GDM1 (cell line): Measurements from ENCODE around the gene PRC1.
A peak's percentile ranks its signal among the peaks of the same experiment; 100 is the strongest.

Source experiments
- DNase-seq: peaks from one replicate; lab custom pipeline; 2025; lab: John Stamatoyannopoulos, UW

The PRC1 gene

DNA sequence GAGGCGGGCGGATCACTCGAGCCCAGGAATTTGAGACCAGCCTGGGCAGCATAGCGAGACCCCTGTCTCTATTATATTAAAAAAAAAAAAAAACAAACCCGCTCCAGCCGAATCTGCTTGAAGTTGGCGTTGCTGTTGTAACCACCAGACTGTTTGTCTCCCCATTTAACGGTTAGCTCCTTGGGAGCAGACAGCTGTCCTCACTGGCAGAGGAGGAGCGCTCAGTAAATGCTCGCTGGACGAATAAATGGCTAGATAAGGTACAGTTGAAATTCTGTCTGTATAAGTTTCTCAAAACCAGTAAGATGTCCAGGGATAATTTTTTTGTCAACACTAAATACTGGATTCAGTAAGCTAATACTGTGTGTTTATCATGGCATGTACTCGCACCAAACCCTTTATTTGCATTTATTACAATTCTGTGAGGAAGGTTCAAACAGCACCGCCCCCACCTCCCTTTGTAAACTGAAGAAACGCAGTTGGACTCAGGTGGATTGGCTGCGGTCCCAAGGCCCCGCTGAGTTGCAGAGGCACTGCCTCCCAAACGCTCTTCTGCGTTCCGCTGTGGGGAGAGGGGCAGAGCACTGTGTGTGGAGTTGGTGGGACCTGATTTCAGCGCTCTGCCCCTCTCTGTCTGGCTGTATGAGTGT is 38.6 kb downstream of the PRC1 start:
- no peak for DNase-seq

DNA sequence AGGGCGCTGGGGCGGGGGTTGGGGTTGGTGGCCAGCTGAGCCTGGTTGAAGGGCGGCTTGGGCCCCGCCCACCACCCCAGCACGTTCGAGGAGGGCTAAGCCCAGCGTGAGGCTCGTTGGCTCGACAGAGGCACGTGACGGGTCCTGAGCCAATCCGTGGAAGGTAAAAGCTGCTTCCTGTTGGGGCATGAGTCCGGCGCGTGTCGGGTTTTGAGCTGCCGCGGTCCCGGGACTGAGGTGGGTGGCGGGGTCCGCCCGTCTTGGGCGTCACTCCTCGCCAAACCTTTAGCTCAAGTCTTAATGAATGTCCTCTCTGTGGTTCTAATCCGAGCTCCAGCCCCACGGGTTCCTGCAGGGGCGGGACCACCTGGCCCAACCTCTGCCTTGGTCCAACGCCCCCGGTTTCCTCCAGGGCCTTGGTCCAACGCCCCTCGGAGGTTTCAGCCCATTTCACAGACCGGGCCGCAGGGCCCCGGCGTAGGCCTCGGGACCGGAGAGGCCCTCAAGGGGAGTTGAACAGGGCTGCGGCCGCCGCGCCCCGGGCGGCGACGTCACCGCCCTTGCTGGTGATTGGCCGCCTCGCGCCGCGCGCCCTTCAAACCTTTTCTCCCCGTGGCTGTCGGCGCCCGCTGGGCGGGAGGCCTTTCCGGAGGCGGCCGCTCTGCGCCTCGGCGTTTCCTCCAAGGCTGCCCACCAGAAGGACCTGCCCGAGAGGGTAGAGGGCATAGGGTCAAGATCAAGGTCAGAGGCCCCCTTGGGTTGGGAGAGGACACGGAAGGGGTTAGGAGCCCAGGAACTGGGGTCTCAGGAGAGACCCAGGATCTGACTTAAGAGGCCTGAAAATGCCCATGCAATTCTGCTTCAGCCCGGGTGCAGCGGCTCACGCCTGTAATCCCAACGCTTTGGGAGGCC is 39.4 kb downstream of the PRC1 start, which contains the start of gene RCCD1:
RCCD1 (plus strand) TSS at position 173 of the 912 bp plus-strand sequence. CDS start 1,851 bp downstream, outside the sequence.
- DNase-seq: peak; percentile 90

DNA sequence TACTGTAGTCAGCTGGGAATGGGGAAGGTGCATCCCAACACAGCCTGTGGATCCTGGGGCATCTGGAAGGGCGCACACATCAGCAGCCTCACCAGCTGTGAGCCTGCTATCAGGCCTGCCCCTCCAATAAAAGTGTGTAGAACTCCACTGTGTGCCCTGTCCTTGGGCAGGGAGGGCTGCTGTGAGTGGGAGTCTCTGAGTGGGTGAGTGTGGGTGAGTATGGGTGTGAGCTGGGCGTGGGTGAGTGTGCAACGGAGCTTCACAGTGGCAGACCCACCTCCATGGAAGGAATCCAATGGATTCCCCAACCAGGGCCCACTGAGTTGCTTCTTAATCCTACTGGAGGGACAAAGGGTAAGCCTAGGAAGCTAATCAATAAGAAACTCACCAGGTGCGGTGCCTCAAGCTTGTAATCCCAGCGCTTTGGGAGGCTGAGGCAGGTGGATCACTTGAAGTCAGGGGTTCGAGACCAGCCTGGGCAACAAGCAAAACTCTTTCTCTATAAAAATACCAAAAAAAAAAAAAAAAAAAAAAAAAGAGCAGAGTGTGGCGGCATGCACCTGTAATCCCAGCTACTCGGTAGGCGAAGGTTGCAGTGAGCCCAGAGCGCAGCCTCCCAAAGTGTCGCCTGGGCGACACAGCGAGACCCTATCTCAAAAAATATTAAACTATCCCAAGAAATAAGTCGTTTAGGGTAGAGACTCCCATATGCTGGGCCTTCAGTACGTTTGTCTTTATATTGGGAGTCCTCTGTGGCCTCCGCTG is 40.2 kb downstream of the PRC1 start:
- DNase-seq: no peak

- no peak for DNase-seq
These were observed 41.2 kb downstream of the PRC1 start for GRCh38 chr15:90952901-90953677.

DNA sequence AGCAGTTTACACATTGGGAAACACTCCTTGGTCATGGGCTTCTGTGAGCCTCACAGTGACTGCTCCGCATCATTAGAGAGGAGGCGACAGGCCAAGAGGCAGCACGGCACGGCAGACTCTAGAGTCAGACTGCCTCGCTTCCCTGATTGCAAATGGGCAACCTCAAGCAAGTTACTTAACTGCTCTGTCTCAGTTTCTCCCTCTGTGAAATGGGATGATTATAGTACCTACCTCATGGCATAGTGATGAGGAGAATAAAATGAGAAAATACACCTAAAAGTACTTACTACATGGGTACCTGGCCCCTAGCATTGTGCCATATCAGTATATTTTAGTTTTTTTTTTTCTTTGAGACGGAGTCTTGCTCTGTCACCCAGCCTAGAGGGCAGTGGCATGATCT is 43.7 kb downstream of the PRC1 start:
- DNase-seq: no peak

- DNase-seq: no peak
These were observed 44.2 kb downstream of the PRC1 start for GRCh38 chr15:90949979-90950675.

DNA sequence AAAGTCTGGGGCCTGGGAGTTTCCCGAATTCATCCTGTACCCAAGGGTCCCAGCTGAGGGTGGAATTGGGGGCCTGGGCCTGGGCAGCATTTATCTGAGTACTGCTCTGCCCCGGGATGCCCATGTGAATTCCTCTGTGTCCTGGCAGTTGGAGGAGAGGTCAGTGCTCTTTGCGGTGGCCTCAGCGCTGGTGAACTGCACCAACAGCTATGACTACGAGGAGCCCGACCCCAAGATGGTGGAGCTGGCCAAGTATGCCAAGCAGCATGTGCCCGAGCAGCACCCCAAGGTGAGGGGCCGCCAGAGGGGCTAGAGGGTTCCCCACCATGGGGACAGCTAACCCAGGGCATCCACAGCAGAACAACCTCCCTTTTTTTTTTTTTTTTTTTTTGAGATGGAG is 45.8 kb downstream of the PRC1 start:
- no peak for DNase-seq

DNA sequence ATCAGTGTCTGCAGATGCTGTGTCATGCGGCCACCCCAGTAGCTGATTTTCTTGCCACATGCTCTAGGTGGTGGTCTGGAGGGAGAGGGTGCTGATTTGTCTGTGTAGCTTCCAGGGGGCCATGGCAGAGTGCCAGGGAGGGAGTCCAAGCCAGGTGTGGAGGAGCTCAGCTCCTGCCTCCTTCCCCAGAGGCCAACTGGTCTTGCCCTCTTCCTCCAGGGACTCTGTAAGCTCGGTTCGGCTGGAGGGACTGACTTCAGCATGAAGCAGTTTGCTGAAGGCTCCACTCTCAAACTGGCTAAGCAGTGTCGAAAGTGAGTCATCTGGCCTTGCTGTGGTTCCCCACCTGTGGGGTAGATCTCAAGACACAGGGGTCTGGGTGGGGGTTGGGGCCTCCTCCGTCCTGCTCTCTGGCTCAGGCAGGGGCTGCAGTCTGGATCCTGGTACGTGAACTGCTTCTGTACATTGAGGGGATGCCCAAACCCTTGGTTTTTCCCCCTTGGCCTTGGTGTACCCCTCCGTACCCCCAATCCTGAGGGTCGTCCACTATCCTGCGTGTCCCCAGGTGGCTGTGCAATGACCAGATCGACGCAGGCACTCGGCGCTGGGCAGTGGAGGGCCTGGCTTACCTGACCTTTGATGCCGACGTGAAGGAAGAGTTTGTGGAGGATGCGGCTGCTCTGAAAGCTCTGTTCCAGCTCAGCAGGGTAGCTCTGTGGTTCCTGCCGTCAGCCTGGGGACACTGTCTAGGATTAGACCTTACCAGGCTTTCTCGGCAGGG is 46.6 kb downstream of the PRC1 start:
- DNase-seq: no peak

GRCh38 chr15:90946941-90947576 is 47.3 kb downstream of the PRC1 start:
- no peak for DNase-seq

- DNase-seq: no peak
These were observed 47.8 kb downstream of the PRC1 start for GRCh38 chr15:90946538-90946937.

GRCh38 chr15:90945091-90945490 is 49.2 kb downstream of the PRC1 start:
- no peak for DNase-seq

GRCh38 chr15:90942354-90943120 is 51.8 kb downstream of the PRC1 start:
- DNase-seq: no peak

DNA sequence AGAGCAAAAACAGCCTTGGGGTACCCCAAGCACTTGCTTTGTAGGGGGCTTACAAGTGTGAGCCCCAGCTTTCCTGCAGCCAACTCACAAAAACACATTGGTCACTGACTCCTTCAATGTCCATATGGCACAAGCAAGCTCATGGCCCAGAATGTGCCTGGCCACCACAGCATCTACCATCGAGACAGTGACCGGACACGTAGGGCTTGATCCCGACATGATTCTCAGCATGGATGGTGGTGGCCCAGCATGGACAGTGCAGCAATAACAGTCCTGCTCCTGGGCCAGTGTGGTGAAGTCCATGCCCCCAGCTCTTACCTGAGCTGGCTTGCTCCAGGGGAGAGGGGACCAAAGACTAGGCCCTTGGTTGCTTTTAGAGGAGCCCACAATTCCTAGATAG is 53.3 kb downstream of the PRC1 start:
- no peak for DNase-seq

DNA sequence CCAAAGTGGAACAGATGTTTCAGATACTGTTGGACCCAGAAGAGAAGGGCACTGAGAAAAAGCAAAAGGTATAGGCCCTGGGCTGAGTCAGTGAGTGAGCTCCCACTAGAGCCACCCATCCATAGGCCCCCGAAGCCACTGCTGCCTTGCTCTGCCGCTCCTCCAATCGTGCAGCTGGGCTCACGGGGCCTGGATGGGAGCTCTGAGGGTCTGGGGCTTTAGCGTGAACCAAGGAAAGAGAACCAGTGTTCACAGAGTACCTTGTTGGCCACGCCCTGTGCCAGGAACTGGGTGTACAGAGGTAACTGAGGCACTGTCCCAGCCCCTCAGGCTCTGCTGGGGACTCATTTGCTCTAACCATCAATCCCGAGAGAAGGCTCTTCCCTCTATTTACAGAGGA is 54.6 kb downstream of the PRC1 start:
- DNase-seq: no peak

DNA sequence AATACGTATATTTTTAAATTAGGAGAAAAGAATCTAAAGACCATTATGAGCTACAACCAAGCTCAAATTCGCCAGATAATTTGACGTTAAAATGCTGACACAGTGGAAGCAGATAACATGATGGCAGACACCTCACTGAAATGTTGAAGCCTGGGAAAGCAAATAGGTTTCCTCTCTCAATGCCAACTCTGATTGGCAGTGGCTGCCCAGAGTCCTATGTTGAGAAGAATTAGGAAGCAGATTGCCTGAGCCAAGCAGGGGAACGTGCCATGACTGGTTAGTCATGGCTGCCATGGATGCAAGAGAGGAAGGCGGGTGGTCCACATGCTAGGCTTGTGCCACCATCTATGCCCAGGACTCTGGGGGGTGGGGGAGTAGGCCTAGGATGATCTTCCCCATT is 56.1 kb downstream of the PRC1 start:
- no peak for DNase-seq

GRCh38 chr15:90936823-90937222 is 57.5 kb downstream of the PRC1 start:
- no peak for DNase-seq

DNA sequence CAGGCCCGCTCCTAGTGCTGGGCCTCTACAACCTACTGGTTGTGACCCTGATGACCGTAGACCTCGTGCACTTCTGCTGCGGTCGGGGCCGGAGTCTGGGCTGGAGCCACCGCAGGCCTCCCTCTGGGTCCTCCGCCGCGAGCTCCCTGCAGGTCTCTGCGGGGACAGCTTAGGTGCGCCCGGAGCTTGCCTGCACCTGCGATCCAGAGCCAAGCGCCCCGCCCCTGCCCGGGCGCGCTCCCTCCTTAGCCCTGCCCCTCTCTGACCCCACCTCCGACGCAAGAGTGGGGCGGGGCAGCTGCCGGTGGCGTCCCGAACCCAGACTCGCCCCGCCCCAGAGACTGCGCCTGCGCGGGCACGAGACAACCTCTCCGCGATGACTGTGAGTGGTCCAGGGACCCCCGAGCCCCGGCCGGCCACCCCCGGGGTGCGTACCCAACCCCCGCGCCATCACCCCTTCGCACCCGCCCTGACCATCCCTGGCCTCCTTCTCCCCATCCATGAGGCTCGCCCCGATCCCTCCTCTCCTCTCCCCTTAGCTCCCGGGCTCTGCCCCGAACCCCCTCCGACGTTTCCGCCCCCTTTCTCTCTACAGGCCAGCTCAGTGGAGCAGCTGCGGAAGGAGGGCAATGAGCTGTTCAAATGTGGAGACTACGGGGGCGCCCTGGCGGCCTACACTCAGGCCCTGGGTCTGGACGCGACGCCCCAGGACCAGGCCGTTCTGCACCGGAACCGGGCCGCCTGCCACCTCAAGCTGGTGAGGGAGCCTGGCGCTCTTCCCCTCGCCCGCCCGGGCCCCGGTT is 59.2 kb downstream of the PRC1 start, which contains the start of gene UNC45A:
UNC45A (plus strand) TSS at position 337 of the 803 bp plus-strand sequence; CDS start at position 377, 40 bp downstream.
- peak; percentile 77 for DNase-seq
